Tibial nerve (tissue), 3 donors: Measurements from ENCODE around the gene VAMP2.

Experiments used
- POLR2A ChIP-seq, 2 donors: fragments of 450-650 bp; IDR thresholded peaks; one replicate each; pipeline ENCODE4 v1.6.1; 2017; ENCODE audit warnings: antibody characterized with exemption in 2 of 2, mild to moderate bottlenecking in 2 of 2, moderate library complexity in 2 of 2
- TF ChIP-seq, protein P1 (sequence below), 5 experiments: fragments of 200-600 bp in 3 of 5; fragments of 450-650 bp in 2 of 5; sonication (generic) in 3 of 5; IDR thresholded peaks; one replicate each; pipeline ENCODE4 v1.5.1; 2016 to 2019; ENCODE audit warnings: antibody characterized with exemption in 5 of 5, mild to moderate bottlenecking in 3 of 5, moderate library complexity in 2 of 5

DNA sequence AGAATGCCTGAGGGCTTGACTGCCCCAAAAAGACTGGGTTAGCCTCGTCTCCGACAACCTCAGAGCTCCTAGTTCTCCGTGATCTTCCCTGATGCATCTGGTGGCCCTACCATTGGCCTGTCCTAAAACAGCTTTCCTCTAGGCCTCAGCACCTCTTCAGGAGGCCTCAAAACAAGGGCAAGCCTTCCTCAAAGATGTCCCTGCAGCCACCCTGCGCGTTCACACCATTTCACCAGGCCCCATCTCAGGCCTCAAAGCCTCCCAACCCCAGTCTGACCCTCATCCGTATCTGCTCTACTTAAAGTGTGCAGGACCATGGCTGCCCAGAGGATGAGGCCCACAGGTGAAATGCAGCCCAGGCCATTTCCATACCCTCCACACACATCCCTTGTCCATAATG lies 51.8 kb downstream of the VAMP2 start:
- TF ChIP-seq, protein P1, sequence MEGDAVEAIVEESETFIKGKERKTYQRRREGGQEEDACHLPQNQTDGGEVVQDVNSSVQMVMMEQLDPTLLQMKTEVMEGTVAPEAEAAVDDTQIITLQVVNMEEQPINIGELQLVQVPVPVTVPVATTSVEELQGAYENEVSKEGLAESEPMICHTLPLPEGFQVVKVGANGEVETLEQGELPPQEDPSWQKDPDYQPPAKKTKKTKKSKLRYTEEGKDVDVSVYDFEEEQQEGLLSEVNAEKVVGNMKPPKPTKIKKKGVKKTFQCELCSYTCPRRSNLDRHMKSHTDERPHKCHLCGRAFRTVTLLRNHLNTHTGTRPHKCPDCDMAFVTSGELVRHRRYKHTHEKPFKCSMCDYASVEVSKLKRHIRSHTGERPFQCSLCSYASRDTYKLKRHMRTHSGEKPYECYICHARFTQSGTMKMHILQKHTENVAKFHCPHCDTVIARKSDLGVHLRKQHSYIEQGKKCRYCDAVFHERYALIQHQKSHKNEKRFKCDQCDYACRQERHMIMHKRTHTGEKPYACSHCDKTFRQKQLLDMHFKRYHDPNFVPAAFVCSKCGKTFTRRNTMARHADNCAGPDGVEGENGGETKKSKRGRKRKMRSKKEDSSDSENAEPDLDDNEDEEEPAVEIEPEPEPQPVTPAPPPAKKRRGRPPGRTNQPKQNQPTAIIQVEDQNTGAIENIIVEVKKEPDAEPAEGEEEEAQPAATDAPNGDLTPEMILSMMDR (IDR thresholded peaks at IDR 0.05): no peak
- TF ChIP-seq POLR2A (IDR thresholded peaks at IDR 0.05): no peak
